Endothelial cell (in vitro differentiated cells): ENCODE data around the gene ECHS1. TPM values are rescaled to one million over a fixed set of nuclear protein-coding genes. Genes with fewer than 3 reads are reported as not detected.

Source experiments
- DNase-seq: peaks from one replicate; pipeline ENCODE4 v3.0.0; 2021; ENCODE audit warnings: low spot score
- H3K27ac Mint-ChIP-seq: one replicate; pipeline ENCODE4 v1.8.0; 2021; ENCODE audit warnings: mixed read lengths, inconsistent platforms; ENCODE audit not compliant: unreplicated experiment
- H3K27me3 Mint-ChIP-seq: one replicate; pipeline ENCODE4 v1.8.0; 2021; ENCODE audit warnings: mild to moderate bottlenecking, moderate library complexity, mixed read lengths, inconsistent platforms; ENCODE audit not compliant: unreplicated experiment
- H3K36me3 Mint-ChIP-seq: one replicate; pipeline ENCODE4 v1.8.0; 2021; ENCODE audit warnings: mild to moderate bottlenecking, low read depth, mixed read lengths, inconsistent platforms; ENCODE audit not compliant: unreplicated experiment
- H3K4me1 Mint-ChIP-seq: one replicate; pipeline ENCODE4 v1.8.0; 2021; ENCODE audit warnings: mild to moderate bottlenecking, mixed read lengths, inconsistent platforms; ENCODE audit not compliant: unreplicated experiment
- H3K4me3 Mint-ChIP-seq: one replicate; pipeline ENCODE4 v1.8.0; 2021; ENCODE audit warnings: mild to moderate bottlenecking, mixed read lengths, inconsistent platforms; ENCODE audit not compliant: unreplicated experiment
- H3K9me3 Mint-ChIP-seq: one replicate; pipeline ENCODE4 v1.8.0; 2021; ENCODE audit warnings: mixed read lengths, inconsistent platforms; ENCODE audit not compliant: unreplicated experiment
- total RNA-seq: library from RNA; stranded (reverse); fragmentation: NEBNext Ultra II Directional; extraction: Animal tissue kit (Norgen Biotek cat#: 25700); gene quantifications from one replicate; pipeline ENCODE4 v1.2.1, GENCODE V29; 2021; ENCODE audit not compliant: unreplicated experiment
- TF ChIP-seq, protein P1 (sequence below): fragments of 200-600 bp; sonication (generic); IDR thresholded peaks from one replicate; pipeline ENCODE4 v1.5.0; 2021; ENCODE audit warnings: antibody characterized with exemption; ENCODE audit not compliant: unreplicated experiment

The ECHS1 gene
- total RNA-seq, 1 donor from 2014 or later: 69.6 TPM

- no peaks in the 10 kb centered on the region for H3K4me1 Mint-ChIP-seq
- no peak for DNase-seq
- H3K9me3 Mint-ChIP-seq: no peaks in the 10 kb centered on the region
- TF ChIP-seq, protein P1, sequence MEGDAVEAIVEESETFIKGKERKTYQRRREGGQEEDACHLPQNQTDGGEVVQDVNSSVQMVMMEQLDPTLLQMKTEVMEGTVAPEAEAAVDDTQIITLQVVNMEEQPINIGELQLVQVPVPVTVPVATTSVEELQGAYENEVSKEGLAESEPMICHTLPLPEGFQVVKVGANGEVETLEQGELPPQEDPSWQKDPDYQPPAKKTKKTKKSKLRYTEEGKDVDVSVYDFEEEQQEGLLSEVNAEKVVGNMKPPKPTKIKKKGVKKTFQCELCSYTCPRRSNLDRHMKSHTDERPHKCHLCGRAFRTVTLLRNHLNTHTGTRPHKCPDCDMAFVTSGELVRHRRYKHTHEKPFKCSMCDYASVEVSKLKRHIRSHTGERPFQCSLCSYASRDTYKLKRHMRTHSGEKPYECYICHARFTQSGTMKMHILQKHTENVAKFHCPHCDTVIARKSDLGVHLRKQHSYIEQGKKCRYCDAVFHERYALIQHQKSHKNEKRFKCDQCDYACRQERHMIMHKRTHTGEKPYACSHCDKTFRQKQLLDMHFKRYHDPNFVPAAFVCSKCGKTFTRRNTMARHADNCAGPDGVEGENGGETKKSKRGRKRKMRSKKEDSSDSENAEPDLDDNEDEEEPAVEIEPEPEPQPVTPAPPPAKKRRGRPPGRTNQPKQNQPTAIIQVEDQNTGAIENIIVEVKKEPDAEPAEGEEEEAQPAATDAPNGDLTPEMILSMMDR: no peak
- peaks cover 2% of the 10 kb centered on the region for H3K27me3 Mint-ChIP-seq
- no peak overlapping the region for H3K4me3 Mint-ChIP-seq
- H3K27ac Mint-ChIP-seq: no peak overlapping the region
- peaks cover 37% of the 10 kb centered on the region for H3K36me3 Mint-ChIP-seq
Measured at GRCh38 chr10:133365461-133366129, 7.6 kb downstream of the ECHS1 start.

- Mint-ChIP-seq H3K27me3 (peaks cover 6% of the 10 kb centered on the region), H3K27ac (no peak overlapping the region), H3K4me1 (no peaks in the 10 kb centered on the region), H3K36me3 (peaks cover 33% of the 10 kb centered on the region), H3K9me3 (no peaks in the 10 kb centered on the region), H3K4me3 (peak overlapping the region; percentile 39)
- no peak for DNase-seq
- TF ChIP-seq, protein P1: no peak
Measured at GRCh38 chr10:133364645-133365431, 8.3 kb downstream of the ECHS1 start.

GRCh38 chr10:133362846-133363245 lies 10.3 kb downstream of the ECHS1 start:
- Mint-ChIP-seq H3K36me3 (peaks cover 23% of the 10 kb centered on the region), H3K27ac (no peak overlapping the region), H3K9me3 (no peaks in the 10 kb centered on the region), H3K4me1 (no peaks in the 10 kb centered on the region), H3K4me3 (no peak overlapping the region), H3K27me3 (peaks cover 8% of the 10 kb centered on the region)
- no peak for DNase-seq
- TF ChIP-seq, protein P1: no peak

DNA sequence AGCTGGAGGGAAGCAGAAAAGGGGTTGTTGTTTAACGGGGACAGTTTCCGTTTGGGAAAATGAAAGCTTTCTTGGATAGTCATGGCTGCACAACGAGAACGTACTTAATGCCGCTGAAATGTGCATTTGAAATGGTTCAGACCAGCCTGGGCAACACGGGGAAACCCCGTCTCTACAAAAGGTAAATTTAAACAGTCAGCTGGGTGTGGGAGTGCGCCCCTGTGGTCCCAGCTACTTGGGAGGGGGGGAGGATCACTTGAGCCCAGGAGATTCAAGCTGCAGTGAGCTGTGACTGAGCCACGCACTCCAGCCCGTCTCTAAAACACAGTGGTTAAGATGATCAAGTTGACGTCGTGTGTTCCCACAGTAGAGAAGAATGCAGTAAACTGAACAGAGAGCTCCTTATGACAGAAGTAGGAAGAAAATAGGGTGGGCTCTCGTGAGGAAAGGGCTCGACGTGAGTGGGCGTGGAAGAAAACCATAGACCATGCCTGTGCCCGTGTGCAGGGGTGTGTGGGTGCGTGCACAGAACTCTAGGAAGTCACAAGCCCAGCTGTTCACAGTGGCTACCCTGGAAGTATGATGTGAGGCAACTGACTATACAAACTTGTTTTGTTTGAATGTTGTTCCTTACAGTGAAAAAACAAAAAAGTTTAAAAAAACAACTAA lies 11.2 kb downstream of the ECHS1 start:
- H3K4me1 Mint-ChIP-seq: no peaks in the 10 kb centered on the region
- DNase-seq: no peak
- peaks cover 8% of the 10 kb centered on the region for H3K27me3 Mint-ChIP-seq
- H3K36me3 Mint-ChIP-seq: peaks cover 21% of the 10 kb centered on the region
- no peak overlapping the region for H3K27ac Mint-ChIP-seq
- H3K9me3 Mint-ChIP-seq: no peaks in the 10 kb centered on the region
- peak overlapping the region; percentile 52 for H3K4me3 Mint-ChIP-seq
- TF ChIP-seq, protein P1: no peak

DNA sequence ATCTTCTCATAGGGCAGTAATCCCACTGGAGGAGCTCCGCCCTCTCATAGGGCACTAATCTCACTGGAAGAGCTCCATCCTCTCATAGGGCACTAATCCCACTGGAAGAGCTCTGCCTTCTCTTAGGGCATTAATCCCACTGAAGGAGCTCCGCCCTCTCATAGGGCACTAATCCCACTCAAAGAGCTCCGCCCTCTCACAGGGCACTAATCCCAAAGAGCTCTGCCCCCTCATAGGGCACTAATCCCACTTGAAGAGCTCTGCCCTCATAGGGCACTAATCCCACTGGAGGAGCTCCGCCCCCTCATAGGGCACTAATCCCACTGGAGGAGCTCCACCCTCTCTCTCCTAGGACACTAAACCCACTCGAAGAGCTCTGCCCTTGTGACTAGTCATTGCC lies 11.9 kb downstream of the ECHS1 start:
- no peak overlapping the region for H3K27ac Mint-ChIP-seq
- peaks cover 8% of the 10 kb centered on the region for H3K27me3 Mint-ChIP-seq
- no peaks in the 10 kb centered on the region for H3K4me1 Mint-ChIP-seq
- no peak overlapping the region for H3K4me3 Mint-ChIP-seq
- H3K36me3 Mint-ChIP-seq: peaks cover 21% of the 10 kb centered on the region
- no peaks in the 10 kb centered on the region for H3K9me3 Mint-ChIP-seq
- TF ChIP-seq, protein P1: no peak
- DNase-seq: no peak
